ENCODE measurements around the gene IL17RC.

GRCh38 chr3:9899289-9899791 is 17.6 kb upstream of the IL17RC start:
- TF ChIP-seq CTCF (IDR thresholded peaks at IDR 0.05) (no peak), POLR2A (IDR thresholded peaks at IDR 0.05) (no peak)

All from body of pancreas (tissue), 4 donors.